Measurements from ENCODE around the gene COL11A1.

DNA sequence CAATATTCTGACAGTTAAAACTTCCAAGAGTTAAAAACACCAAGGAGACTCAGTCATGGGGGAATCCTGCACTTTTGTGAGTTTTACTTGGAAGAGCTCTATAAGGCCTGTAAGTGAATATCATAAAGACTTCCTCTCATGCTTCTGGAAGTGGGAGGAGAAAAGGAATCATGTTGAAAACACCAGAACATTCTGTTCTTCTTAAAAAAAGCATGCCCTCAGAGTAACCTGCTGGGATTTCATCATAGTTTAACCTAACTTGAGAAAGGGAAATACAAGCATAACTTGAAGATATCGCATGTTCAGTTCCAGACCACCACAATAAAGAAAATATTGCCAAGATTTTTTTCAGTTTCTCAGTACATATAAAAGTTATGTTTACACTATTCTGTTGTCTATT lies 51.9 kb downstream of the COL11A1 start:
- TF ChIP-seq PRPF4 (IDR thresholded peaks at IDR 0.05; ENCODE audit: low read depth, low read length, poor library complexity, severe bottlenecking) = no peak
- TF ChIP-seq, protein P1, sequence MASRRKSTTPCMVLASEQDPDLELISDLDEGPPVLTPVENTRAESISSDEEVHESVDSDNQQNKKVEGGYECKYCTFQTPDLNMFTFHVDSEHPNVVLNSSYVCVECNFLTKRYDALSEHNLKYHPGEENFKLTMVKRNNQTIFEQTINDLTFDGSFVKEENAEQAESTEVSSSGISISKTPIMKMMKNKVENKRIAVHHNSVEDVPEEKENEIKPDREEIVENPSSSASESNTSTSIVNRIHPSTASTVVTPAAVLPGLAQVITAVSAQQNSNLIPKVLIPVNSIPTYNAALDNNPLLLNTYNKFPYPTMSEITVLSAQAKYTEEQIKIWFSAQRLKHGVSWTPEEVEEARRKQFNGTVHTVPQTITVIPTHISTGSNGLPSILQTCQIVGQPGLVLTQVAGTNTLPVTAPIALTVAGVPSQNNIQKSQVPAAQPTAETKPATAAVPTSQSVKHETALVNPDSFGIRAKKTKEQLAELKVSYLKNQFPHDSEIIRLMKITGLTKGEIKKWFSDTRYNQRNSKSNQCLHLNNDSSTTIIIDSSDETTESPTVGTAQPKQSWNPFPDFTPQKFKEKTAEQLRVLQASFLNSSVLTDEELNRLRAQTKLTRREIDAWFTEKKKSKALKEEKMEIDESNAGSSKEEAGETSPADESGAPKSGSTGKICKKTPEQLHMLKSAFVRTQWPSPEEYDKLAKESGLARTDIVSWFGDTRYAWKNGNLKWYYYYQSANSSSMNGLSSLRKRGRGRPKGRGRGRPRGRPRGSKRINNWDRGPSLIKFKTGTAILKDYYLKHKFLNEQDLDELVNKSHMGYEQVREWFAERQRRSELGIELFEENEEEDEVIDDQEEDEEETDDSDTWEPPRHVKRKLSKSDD (CRISPR knock-in tag; IDR thresholded peaks at IDR 0.05; ENCODE audit: low read depth) = no peak
- TF ChIP-seq MXI1 (IDR thresholded peaks at IDR 0.05; ENCODE audit: borderline replicate concordance, low read depth, low read length) = no peak
- no peak for TF ChIP-seq TBP (CRISPR knock-in tag; IDR thresholded peaks at IDR 0.05)
- TF ChIP-seq, protein P2, sequence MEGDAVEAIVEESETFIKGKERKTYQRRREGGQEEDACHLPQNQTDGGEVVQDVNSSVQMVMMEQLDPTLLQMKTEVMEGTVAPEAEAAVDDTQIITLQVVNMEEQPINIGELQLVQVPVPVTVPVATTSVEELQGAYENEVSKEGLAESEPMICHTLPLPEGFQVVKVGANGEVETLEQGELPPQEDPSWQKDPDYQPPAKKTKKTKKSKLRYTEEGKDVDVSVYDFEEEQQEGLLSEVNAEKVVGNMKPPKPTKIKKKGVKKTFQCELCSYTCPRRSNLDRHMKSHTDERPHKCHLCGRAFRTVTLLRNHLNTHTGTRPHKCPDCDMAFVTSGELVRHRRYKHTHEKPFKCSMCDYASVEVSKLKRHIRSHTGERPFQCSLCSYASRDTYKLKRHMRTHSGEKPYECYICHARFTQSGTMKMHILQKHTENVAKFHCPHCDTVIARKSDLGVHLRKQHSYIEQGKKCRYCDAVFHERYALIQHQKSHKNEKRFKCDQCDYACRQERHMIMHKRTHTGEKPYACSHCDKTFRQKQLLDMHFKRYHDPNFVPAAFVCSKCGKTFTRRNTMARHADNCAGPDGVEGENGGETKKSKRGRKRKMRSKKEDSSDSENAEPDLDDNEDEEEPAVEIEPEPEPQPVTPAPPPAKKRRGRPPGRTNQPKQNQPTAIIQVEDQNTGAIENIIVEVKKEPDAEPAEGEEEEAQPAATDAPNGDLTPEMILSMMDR (CRISPR knock-in tag; IDR thresholded peaks at IDR 0.05) = no peak
